GM12864 (cell line): ENCODE results near the gene BTK.
A peak's percentile ranks its signal among the peaks of the same experiment; 100 is the strongest.

Source experiments
- DNase-seq: peaks from one replicate; pipeline ENCODE4 v3.0.0-alpha.2; 2011; ENCODE audit warnings: low read depth
- H3K4me3 ChIP-seq: 2 replicates; pipeline ENCODE4 v1.5.1; 2011; ENCODE audit warnings: mild to moderate bottlenecking, low read depth, low read length, control low read depth
- CTCF ChIP-seq: IDR thresholded peaks from 2 replicates; pipeline ENCODE4 v1.5.1; 2011; ENCODE audit warnings: low read depth, mild to moderate bottlenecking, moderate library complexity, low read length, control low read depth, inconsistent platforms; ENCODE audit errors: missing control alignments

Gene BTK

GRCh38 chrX:101407748-101408531 lies 21.9 kb upstream of the BTK start, which contains the start of the genes GLA and HNRNPH2:
GLA (minus strand) TSS chrX:101407925; CDS start chrX:101407903, 22 bp downstream.
HNRNPH2 (plus strand) TSS chrX:101408222; CDS start chrX:101411989, 3,767 bp downstream.
- peak; percentile 5 for TF ChIP-seq CTCF
- DNase-seq = peak; percentile 95
- H3K4me3 ChIP-seq = peak within 1 kb of the TSS; percentile 89

- TF ChIP-seq CTCF = no peak
- DNase-seq = no peak
Measured at GRCh38 chrX:101407167-101407747, 21.3 kb upstream of the BTK start.

GRCh38 chrX:101399825-101400224 lies 13.8 kb upstream of the BTK start:
- H3K4me3 ChIP-seq = no peak overlapping the region
- no peak for DNase-seq
- no peak for TF ChIP-seq CTCF

More at GRCh38 chrX:101407167-101407747, 21.3 kb upstream of the BTK start:
- H3K4me3 ChIP-seq = peak overlapping the region; percentile 89

GRCh38 chrX:101398694-101399093 lies 12.7 kb upstream of the BTK start:
- no peak overlapping the region for H3K4me3 ChIP-seq
- DNase-seq = no peak
- TF ChIP-seq CTCF = no peak

GRCh38 chrX:101397779-101398178 lies 11.8 kb upstream of the BTK start:
- no peak for TF ChIP-seq CTCF
- DNase-seq = no peak
- no peak overlapping the region for H3K4me3 ChIP-seq

- DNase-seq = no peak
Measured at GRCh38 chrX:101395789-101396188, 9.8 kb upstream of the BTK start.

More at GRCh38 chrX:101395789-101396188, 9.8 kb upstream of the BTK start:
- TF ChIP-seq CTCF = no peak
- H3K4me3 ChIP-seq = no peak overlapping the region
